H9 (cell line): ENCODE data around the gene CDK14. TPM values are rescaled to one million over a fixed set of nuclear protein-coding genes. Genes with fewer than 3 reads are reported as not detected.

Experiments used
- DNase-seq: peaks from one replicate; pipeline ENCODE4 v3.0.0-alpha.2; 2017
- H2AFZ ChIP-seq: one replicate; pipeline ENCODE4 v1.6.1; 2013; ENCODE audit warnings: mild to moderate bottlenecking, low read length, control low read depth, moderate library complexity
- H2AK5ac ChIP-seq: 2 replicates; pipeline ENCODE4 v1.6.1; 2013; ENCODE audit warnings: low read length, control low read depth, mixed read lengths; ENCODE audit not compliant: insufficient read length
- H2BK120ac ChIP-seq: one replicate; pipeline ENCODE4 v1.6.1; 2013; ENCODE audit warnings: low read depth, mild to moderate bottlenecking, low read length, control low read depth, inconsistent platforms; ENCODE audit not compliant: poor library complexity, severe bottlenecking
- H2BK12ac ChIP-seq: 2 replicates; pipeline ENCODE4 v1.6.1; 2013; ENCODE audit warnings: low read length, control low read depth, mixed read lengths, low read depth; ENCODE audit not compliant: insufficient read length
- H2BK15ac ChIP-seq: 2 replicates; pipeline ENCODE4 v1.6.1; 2013; ENCODE audit warnings: low read depth, low read length, control low read depth
- H2BK20ac ChIP-seq: one replicate; pipeline ENCODE4 v1.6.1; 2013; ENCODE audit warnings: low read depth, mild to moderate bottlenecking, low read length, control low read depth, inconsistent platforms; ENCODE audit not compliant: poor library complexity, severe bottlenecking
- H2BK5ac ChIP-seq: 2 replicates; pipeline ENCODE4 v1.6.1; 2013; ENCODE audit warnings: low read length, control low read depth, mixed read lengths; ENCODE audit not compliant: insufficient read length
- H3K14ac ChIP-seq: 2 replicates; pipeline ENCODE4 v1.6.1; 2013; ENCODE audit warnings: low read length, control low read depth; ENCODE audit not compliant: insufficient read depth
- H3K18ac ChIP-seq: 2 replicates; pipeline ENCODE4 v1.6.1; 2013; ENCODE audit warnings: low read depth, mild to moderate bottlenecking, mixed read lengths, low read length, control low read depth; ENCODE audit not compliant: insufficient read length
- H3K23ac ChIP-seq: 2 replicates; pipeline ENCODE4 v1.6.1; 2013; ENCODE audit warnings: low read length, control low read depth, mixed read lengths, low read depth; ENCODE audit not compliant: insufficient read length
- H3K23me2 ChIP-seq: 2 replicates; pipeline ENCODE4 v1.6.1; 2013; ENCODE audit warnings: low read depth, mild to moderate bottlenecking, mixed read lengths, low read length, control low read depth; ENCODE audit not compliant: insufficient read length, poor library complexity, severe bottlenecking
- H3K27ac ChIP-seq: 2 replicates; pipeline ENCODE4 v1.5.1; 2013; ENCODE audit warnings: low read length, control low read depth, mixed read lengths, low read depth; ENCODE audit not compliant: insufficient read length
- H3K27me3 ChIP-seq: 2 replicates; pipeline ENCODE4 v1.6.1; 2013; ENCODE audit warnings: low read length, control low read depth, inconsistent platforms; ENCODE audit not compliant: insufficient read depth
- H3K4ac ChIP-seq: 2 replicates; pipeline ENCODE4 v1.6.1; 2013; ENCODE audit warnings: low read depth, mild to moderate bottlenecking, control low read depth, inconsistent platforms, low read length, moderate library complexity
- H3K4me1 ChIP-seq: 2 replicates; pipeline ENCODE4 v1.6.1; 2013; ENCODE audit warnings: low read length, control low read depth, inconsistent platforms; ENCODE audit not compliant: insufficient read depth
- H3K4me2 ChIP-seq: 2 replicates; pipeline ENCODE4 v1.6.1; 2013; ENCODE audit warnings: low read length, control low read depth, mixed read lengths; ENCODE audit not compliant: insufficient read length, insufficient read depth
- H3K56ac ChIP-seq: 2 replicates; pipeline ENCODE4 v1.6.1; 2013; ENCODE audit warnings: low read depth, mild to moderate bottlenecking, mixed read lengths, low read length, control low read depth; ENCODE audit not compliant: insufficient read length
- H3K79me1 ChIP-seq: 2 replicates; pipeline ENCODE4 v1.6.1; 2013; ENCODE audit warnings: low read depth, mild to moderate bottlenecking, moderate library complexity, low read length, control low read depth, inconsistent platforms; ENCODE audit not compliant: insufficient read depth, poor library complexity, severe bottlenecking
- H3K79me2 ChIP-seq: 2 replicates; pipeline ENCODE4 v1.6.1; 2013; ENCODE audit warnings: low read length, control low read depth, inconsistent platforms; ENCODE audit not compliant: insufficient read depth
- H3K9ac ChIP-seq: 2 replicates; pipeline ENCODE4 v1.6.1; 2013; ENCODE audit warnings: low read length, control low read depth, mixed read lengths; ENCODE audit not compliant: insufficient read length; ENCODE audit errors: extremely low read depth
- H3K9me3 ChIP-seq: one replicate; pipeline ENCODE4 v1.6.1; 2013; ENCODE audit warnings: low read depth, low read length, inconsistent platforms; ENCODE audit not compliant: control insufficient read depth
- H3T11ph ChIP-seq: one replicate; pipeline ENCODE4 v1.6.1; 2013; ENCODE audit warnings: mild to moderate bottlenecking, low read length, control low read depth, inconsistent platforms
- H4K20me1 ChIP-seq: one replicate; pipeline ENCODE4 v1.6.1; 2013; ENCODE audit not compliant: control insufficient read depth, insufficient read length, insufficient read depth
- H4K5ac ChIP-seq: 2 replicates; pipeline ENCODE4 v1.6.1; 2013; ENCODE audit warnings: low read depth, mild to moderate bottlenecking, mixed read lengths, low read length, control low read depth; ENCODE audit not compliant: insufficient read length
- H4K8ac ChIP-seq: replicated peaks from 2 replicates; pipeline ENCODE4 v1.6.1; 2013; ENCODE audit warnings: low read length, control low read depth, mixed read lengths, low read depth; ENCODE audit not compliant: insufficient read length
- H4K91ac ChIP-seq: 2 replicates; pipeline ENCODE4 v1.6.1; 2013; ENCODE audit warnings: low read depth, mild to moderate bottlenecking, moderate library complexity, mixed read lengths, low read length, control low read depth; ENCODE audit not compliant: insufficient read length
- H3K27ac Mint-ChIP-seq, 3 experiments: 2 replicates in 2 of 3; 3 replicates in 1 of 3; pipeline ENCODE4 v1.8.0; 2020 to 2021; ENCODE audit warnings: mixed read lengths in 3 of 3, mild to moderate bottlenecking in 1 of 3, moderate library complexity in 1 of 3
- H3K27me3 Mint-ChIP-seq: 2 replicates; pipeline ENCODE4 v1.8.0; 2021; ENCODE audit warnings: low read depth, mild to moderate bottlenecking, moderate library complexity, mixed read lengths
- H3K36me3 Mint-ChIP-seq, 3 experiments: 2 replicates in 2 of 3; 3 replicates in 1 of 3; pipeline ENCODE4 v1.8.0; 2020 to 2021; ENCODE audit warnings: low read depth in 3 of 3, mixed read lengths in 3 of 3; ENCODE audit not compliant: insufficient read depth in 1 of 3
- H3K4me1 Mint-ChIP-seq, 2 experiments: 2 replicates each; pipeline ENCODE4 v1.8.0; 2020; ENCODE audit warnings: mixed read lengths in 2 of 2
- H3K4me3 Mint-ChIP-seq, 2 experiments: 2 replicates in 1 of 2; 3 replicates in 1 of 2; pipeline ENCODE4 v1.8.0; 2020 to 2021; ENCODE audit warnings: mild to moderate bottlenecking in 2 of 2, mixed read lengths in 2 of 2, moderate library complexity in 1 of 2
- H3K9me3 Mint-ChIP-seq, 2 experiments: 2 replicates in 1 of 2; 3 replicates in 1 of 2; pipeline ENCODE4 v1.8.0; 2020; ENCODE audit warnings: mild to moderate bottlenecking in 2 of 2, mixed read lengths in 2 of 2, moderate library complexity in 1 of 2
- WGBS: extraction: QIAGEN DNeasy Blood & Tissue Kit; methylation state at CpG from one replicate; pipeline ENCODE4 v1.1.7; 2013; ENCODE audit warnings: missing lambda C conversion rate, low lambda C conversion rate, mixed read lengths; ENCODE audit not compliant: insufficient read length; ENCODE audit errors: extremely low coverage; 5-methylcytosine and 5-hydroxymethylcytosine counted together
- total RNA-seq: library from RNA; stranded (reverse); gene quantifications from 2 replicates; pipeline ENCODE4 v1.2.1, GENCODE V29; 2021
- TF ChIP-seq, protein P1 (sequence below): fragments of 200-600 bp; sonication (generic); conservative IDR thresholded peaks from 3 replicates; pipeline ENCODE4 v1.8.0; 2021; ENCODE audit warnings: antibody characterized with exemption, mild to moderate bottlenecking

The CDK14 gene
- total RNA-seq, 1 experiment from 2014 or later = 23.9 TPM

DNA sequence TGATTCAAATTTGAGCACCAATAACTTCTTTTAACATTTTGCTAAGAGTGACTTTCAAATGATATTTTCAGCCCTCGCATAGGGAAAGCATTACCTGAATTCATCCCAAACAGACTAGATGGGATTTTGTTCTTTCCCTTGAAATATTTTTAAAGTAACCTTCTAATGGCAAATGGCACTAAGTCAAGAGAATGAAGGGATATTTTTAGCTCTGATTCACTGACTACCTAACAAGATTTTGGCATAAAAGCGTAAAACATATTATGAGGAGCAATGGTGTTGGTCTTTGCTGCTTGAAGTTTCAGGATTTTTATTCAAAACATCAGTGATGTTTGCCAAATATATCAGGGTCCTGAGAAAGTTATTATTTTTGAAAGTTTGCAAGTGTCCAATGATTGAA, 290.3 kb downstream of the CDK14 start:
- no peak overlapping the region for H4K5ac ChIP-seq
- no peak overlapping the region for H3K18ac ChIP-seq
- DNase-seq = no peak
- no peak overlapping the region for H3K4ac ChIP-seq
- H2AK5ac ChIP-seq = no peak overlapping the region
- Mint-ChIP-seq H3K4me1 (no peaks in the 10 kb centered on the region), H3K4me3 (no peak overlapping the region), H3K9me3 (peaks cover 0 to 4% of the 10 kb centered on the region in 2 experiments; a peak in 3 of 5 replicates), H3K27ac (no peak overlapping the region), H3K36me3 (peaks cover 0 to 15% (median 0%) of the 10 kb centered on the region in 3 experiments; a peak in 1 of 7 replicates), H3K27me3 (no peaks in the 10 kb centered on the region; the same call in 1 of the 2 replicates)
- no peaks in the 10 kb centered on the region for H3K23me2 ChIP-seq
- no peaks in the 10 kb centered on the region for H3K4me1 ChIP-seq
- H3K23ac ChIP-seq = no peak overlapping the region
- H3K4me2 ChIP-seq = no peak overlapping the region
- no peak overlapping the region for H3T11ph ChIP-seq
- no peak overlapping the region for H3K56ac ChIP-seq
- H3K14ac ChIP-seq = no peak overlapping the region
- no peak overlapping the region for H2AFZ ChIP-seq
- no peak overlapping the region for H4K91ac ChIP-seq
- no peak overlapping the region for H4K8ac ChIP-seq
- no peak overlapping the region for H3K27ac ChIP-seq
- H2BK12ac ChIP-seq = no peak overlapping the region
- H3K9me3 ChIP-seq = no peaks in the 10 kb centered on the region
- no peak overlapping the region for H2BK20ac ChIP-seq
- no peak overlapping the region for H2BK120ac ChIP-seq
- WGBS = no CpG with 5 or more reads among the region's 2 CpGs
- no peaks in the 10 kb centered on the region for H4K20me1 ChIP-seq
- TF ChIP-seq, protein P1, sequence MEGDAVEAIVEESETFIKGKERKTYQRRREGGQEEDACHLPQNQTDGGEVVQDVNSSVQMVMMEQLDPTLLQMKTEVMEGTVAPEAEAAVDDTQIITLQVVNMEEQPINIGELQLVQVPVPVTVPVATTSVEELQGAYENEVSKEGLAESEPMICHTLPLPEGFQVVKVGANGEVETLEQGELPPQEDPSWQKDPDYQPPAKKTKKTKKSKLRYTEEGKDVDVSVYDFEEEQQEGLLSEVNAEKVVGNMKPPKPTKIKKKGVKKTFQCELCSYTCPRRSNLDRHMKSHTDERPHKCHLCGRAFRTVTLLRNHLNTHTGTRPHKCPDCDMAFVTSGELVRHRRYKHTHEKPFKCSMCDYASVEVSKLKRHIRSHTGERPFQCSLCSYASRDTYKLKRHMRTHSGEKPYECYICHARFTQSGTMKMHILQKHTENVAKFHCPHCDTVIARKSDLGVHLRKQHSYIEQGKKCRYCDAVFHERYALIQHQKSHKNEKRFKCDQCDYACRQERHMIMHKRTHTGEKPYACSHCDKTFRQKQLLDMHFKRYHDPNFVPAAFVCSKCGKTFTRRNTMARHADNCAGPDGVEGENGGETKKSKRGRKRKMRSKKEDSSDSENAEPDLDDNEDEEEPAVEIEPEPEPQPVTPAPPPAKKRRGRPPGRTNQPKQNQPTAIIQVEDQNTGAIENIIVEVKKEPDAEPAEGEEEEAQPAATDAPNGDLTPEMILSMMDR = no peak
- no peaks in the 10 kb centered on the region for H3K79me1 ChIP-seq
- no peak overlapping the region for H2BK15ac ChIP-seq
- H3K79me2 ChIP-seq = no peaks in the 10 kb centered on the region
- H2BK5ac ChIP-seq = no peak overlapping the region
- H3K27me3 ChIP-seq = no peaks in the 10 kb centered on the region
- no peak overlapping the region for H3K9ac ChIP-seq
